Gastrocnemius medialis (tissue), 4 donors: ENCODE measurements around the gene GLCCI1.

Experiments used
- CTCF ChIP-seq, 5 experiments: fragments of 450-650 bp in 3 of 5; fragments of 200-600 bp in 2 of 5; sonication (generic) in 2 of 5; IDR thresholded peaks in 4 of 5; conservative IDR thresholded peaks in 1 of 5; 1 replicate in 4 of 5; 2 replicates in 1 of 5; pipeline ENCODE4 v1.5.1; 2016 to 2019; ENCODE audit warnings: antibody characterized with exemption in 5 of 5, mild to moderate bottlenecking in 3 of 5, moderate library complexity in 3 of 5
- POLR2A ChIP-seq, 2 donors: fragments of 450-650 bp; IDR thresholded peaks; one replicate each; pipeline ENCODE4 v1.6.1; 2017; ENCODE audit warnings: antibody characterized with exemption in 2 of 2, mild to moderate bottlenecking in 2 of 2, moderate library complexity in 2 of 2

GRCh38 chr7:7970237-7970530, 1.6 kb downstream of the GLCCI1 start:
- TF ChIP-seq POLR2A (IDR thresholded peaks at IDR 0.05), result no peak
- TF ChIP-seq CTCF (IDR thresholded peaks at IDR 0.05 in 4 of 5, conservative IDR thresholded peaks at IDR 0.05 in 1 of 5), result no peak
